CD4-positive, alpha-beta memory T cell (primary cell): ENCODE results near the gene ADIPOR2. TPM values are rescaled to one million over a fixed set of nuclear protein-coding genes. Genes with fewer than 3 reads are reported as not detected.

ENCODE experiments used
- CTCF ChIA-PET: fragments of 350-600 bp; sonication (Branson Sonifier 250); formaldehyde crosslinking; loops from one replicate; lab custom pipeline; 2021; ENCODE audit warnings: inconsistent platforms; ENCODE audit not compliant: partially characterized antibody; lab: Charles Lee
- POLR2A ChIA-PET: fragments of 350-600 bp; sonication (Branson Sonifier 250); formaldehyde crosslinking; loops from one replicate; lab custom pipeline; 2021; ENCODE audit not compliant: partially characterized antibody; lab: Charles Lee
- DNase-seq, 5 donors: peaks; one replicate each; pipeline versions ENCODE4 v3.0.0 to v3.0.0-alpha.2; 2020 to 2022; ENCODE audit warnings: mixed read lengths in 1 of 5
- H3K27ac ChIP-seq: one replicate; pipeline ENCODE4 v1.7.0; 2013; ENCODE audit warnings: low read depth, low read length
- H3K27me3 ChIP-seq: 2 replicates; pipeline ENCODE4 v1.7.0; 2013; ENCODE audit warnings: mild to moderate bottlenecking, low read length, moderate library complexity; ENCODE audit not compliant: insufficient read depth
- H3K36me3 ChIP-seq: 2 replicates; pipeline ENCODE4 v1.7.0; 2013; ENCODE audit warnings: mild to moderate bottlenecking, low read length, moderate library complexity; ENCODE audit not compliant: insufficient read depth
- H3K4me1 ChIP-seq: 2 replicates; pipeline ENCODE4 v1.7.0; 2013; ENCODE audit warnings: mild to moderate bottlenecking, low read length, moderate library complexity; ENCODE audit not compliant: insufficient read depth
- H3K4me3 ChIP-seq, 2 donors: one replicate each; pipeline ENCODE4 v1.7.0; 2013; ENCODE audit warnings: low read length in 2 of 2, mild to moderate bottlenecking in 1 of 2
- H3K9me3 ChIP-seq, 2 donors: one replicate each; pipeline ENCODE4 v1.7.0; 2013; ENCODE audit warnings: low read length in 2 of 2, control low read depth in 1 of 2; ENCODE audit not compliant: control insufficient read depth in 1 of 2
- H3K27ac Mint-ChIP-seq, 7 donors: one replicate each; pipeline ENCODE4 v1.8.0; 2020 to 2021; ENCODE audit warnings: mixed read lengths in 7 of 7, mild to moderate bottlenecking in 6 of 7, inconsistent platforms in 3 of 7, moderate library complexity in 3 of 7
- H3K27me3 Mint-ChIP-seq, 2 donors: one replicate each; pipeline ENCODE4 v1.8.0; 2020 to 2021; ENCODE audit warnings: mixed read lengths in 2 of 2
- H3K36me3 Mint-ChIP-seq, 2 donors: one replicate each; pipeline ENCODE4 v1.8.0; 2020 to 2021; ENCODE audit warnings: mixed read lengths in 2 of 2, inconsistent platforms in 1 of 2, mild to moderate bottlenecking in 1 of 2
- H3K4me1 Mint-ChIP-seq, 4 donors: one replicate each; pipeline ENCODE4 v1.8.0; 2020 to 2021; ENCODE audit warnings: mixed read lengths in 4 of 4, mild to moderate bottlenecking in 1 of 4
- H3K4me3 Mint-ChIP-seq, 8 donors: one replicate each; pipeline ENCODE4 v1.8.0; 2020 to 2021; ENCODE audit warnings: mixed read lengths in 8 of 8, mild to moderate bottlenecking in 7 of 8, moderate library complexity in 6 of 8, inconsistent platforms in 3 of 8
- H3K9me3 Mint-ChIP-seq, 8 donors: one replicate each; pipeline ENCODE4 v1.8.0; 2020 to 2021; ENCODE audit warnings: mixed read lengths in 8 of 8, mild to moderate bottlenecking in 5 of 8, inconsistent platforms in 3 of 8, moderate library complexity in 1 of 8
- intact Hi-C: fragments of 100-400 bp; cut with micrococcal nuclease; formaldehyde crosslinking; loops from one replicate; pipeline ENCODE4 v1.15.1; 2023
- polyA plus RNA-seq, 2 donors: library from polyadenylated mRNA; unstranded; fragments of 300-500 nt; fragmentation: Illumina TruSeq; gene quantifications; one replicate each; pipeline ENCODE4 v1.2.3, GENCODE V29; 2021
- total RNA-seq, 2 experiments: library from RNA; stranded (reverse); gene quantifications; one replicate each; pipeline ENCODE4 v1.2.3, GENCODE V29; 2021

Gene ADIPOR2
- total and polyA plus RNA-seq, 4 experiments from 2014 or later, result 1.8 to 36.2 (median 19.6) TPM

GRCh38 chr12:1740161-1740948 lies 49.5 kb downstream of the ADIPOR2 start:
- intact Hi-C loops, result no loop called here
- Mint-ChIP-seq H3K4me1 (peaks cover 23 to 47% (median 34%) of the 10 kb centered on the region in 4 donors), H3K36me3 (peaks cover 5 to 7% of the 10 kb centered on the region in 2 donors), H3K27me3 (no peaks in the 10 kb centered on the region), H3K4me3 (peak overlapping the region in 2 of 8 donors; percentile 2), H3K9me3 (no peaks in the 10 kb centered on the region), H3K27ac (peak overlapping the region in 4 of 7 donors; percentile 9 to 70 (median 35))
- H3K27me3 ChIP-seq, result no peaks in the 10 kb centered on the region
- H3K4me3 ChIP-seq, result no peak overlapping the region
- no peak for DNase-seq
- peaks cover 29% of the 10 kb centered on the region for H3K4me1 ChIP-seq
- no peak overlapping the region for H3K27ac ChIP-seq
- H3K36me3 ChIP-seq, result no peaks in the 10 kb centered on the region
- ChIA-PET CTCF (no interaction called here), POLR2A (no interaction called here)
- no peaks in the 10 kb centered on the region for H3K9me3 ChIP-seq

- Histone ChIP-seq H3K27ac (no peak overlapping the region), H3K9me3 (no peaks in the 10 kb centered on the region), H3K4me3 (no peak overlapping the region), H3K4me1 (peaks cover 29% of the 10 kb centered on the region), H3K27me3 (no peaks in the 10 kb centered on the region), H3K36me3 (no peaks in the 10 kb centered on the region)
- Mint-ChIP-seq H3K36me3 (peaks cover 14 to 15% of the 10 kb centered on the region in 2 donors), H3K27me3 (no peaks in the 10 kb centered on the region), H3K27ac (peak overlapping the region in 6 of 7 donors; percentile 6 to 71 (median 40)), H3K9me3 (peaks cover 0 to 6% (median 2%) of the 10 kb centered on the region in 8 donors), H3K4me3 (peak overlapping the region in 1 of 8 donors; percentile 12), H3K4me1 (peaks cover 22 to 46% (median 32%) of the 10 kb centered on the region in 4 donors)
- intact Hi-C loops, result no loop called here
- CTCF ChIA-PET, result no interaction called here
- DNase-seq, result no peak
- POLR2A ChIA-PET, result no interaction called here
These were observed 50.5 kb downstream of the ADIPOR2 start for GRCh38 chr12:1741154-1741949.

GRCh38 chr12:1744932-1745331 lies 54.1 kb downstream of the ADIPOR2 start:
- POLR2A ChIA-PET, result no interaction called here
- peaks cover 24% of the 10 kb centered on the region for H3K4me1 ChIP-seq
- H3K36me3 Mint-ChIP-seq, result peaks cover 31 to 38% of the 10 kb centered on the region in 2 donors
- no peak overlapping the region for H3K4me3 ChIP-seq
- peaks cover 0 to 6% of the 10 kb centered on the region in 2 donors for H3K9me3 ChIP-seq
- H3K27me3 ChIP-seq, result no peaks in the 10 kb centered on the region
- H3K27ac ChIP-seq, result no peak overlapping the region
- H3K4me1 Mint-ChIP-seq, result peaks cover 18 to 34% (median 24%) of the 10 kb centered on the region in 4 donors
- H3K27ac Mint-ChIP-seq, result no peak overlapping the region
- no peaks in the 10 kb centered on the region for H3K27me3 Mint-ChIP-seq
- H3K4me3 Mint-ChIP-seq, result no peak overlapping the region
- CTCF ChIA-PET, result no interaction called here
- DNase-seq, result no peak
- intact Hi-C loops, result no loop called here
- peaks cover 0 to 34% (median 20%) of the 10 kb centered on the region in 8 donors for H3K9me3 Mint-ChIP-seq
- H3K36me3 ChIP-seq, result no peaks in the 10 kb centered on the region

GRCh38 chr12:1747609-1748008 lies 56.7 kb downstream of the ADIPOR2 start:
- H3K27ac ChIP-seq, result no peak overlapping the region
- H3K4me3 ChIP-seq, result no peak overlapping the region
- H3K36me3 ChIP-seq, result no peaks in the 10 kb centered on the region
- intact Hi-C loops, result no loop called here
- ChIA-PET POLR2A (no interaction called here), CTCF (no interaction called here)
- peaks cover 32 to 38% of the 10 kb centered on the region in 2 donors for H3K36me3 Mint-ChIP-seq
- H3K27ac Mint-ChIP-seq, result peak overlapping the region in 1 of 7 donors; percentile 24
- H3K4me3 Mint-ChIP-seq, result no peak overlapping the region
- DNase-seq, result no peak
- peaks cover 0 to 34% (median 20%) of the 10 kb centered on the region in 8 donors for H3K9me3 Mint-ChIP-seq
- no peaks in the 10 kb centered on the region for H3K27me3 ChIP-seq
- H3K4me1 Mint-ChIP-seq, result peaks cover 6 to 23% (median 12%) of the 10 kb centered on the region in 4 donors
- H3K4me1 ChIP-seq, result no peaks in the 10 kb centered on the region
- no peaks in the 10 kb centered on the region for H3K27me3 Mint-ChIP-seq
- H3K9me3 ChIP-seq, result peaks cover 0 to 6% of the 10 kb centered on the region in 2 donors

GRCh38 chr12:1749019-1749418 lies 58.1 kb downstream of the ADIPOR2 start:
- no peaks in the 10 kb centered on the region for H3K27me3 ChIP-seq
- H3K9me3 Mint-ChIP-seq, result peaks cover 0 to 34% (median 20%) of the 10 kb centered on the region in 8 donors
- H3K27me3 Mint-ChIP-seq, result no peaks in the 10 kb centered on the region
- H3K4me3 Mint-ChIP-seq, result no peak overlapping the region
- no peaks in the 10 kb centered on the region for H3K4me1 ChIP-seq
- ChIA-PET POLR2A (no interaction called here), CTCF (interaction anchor here (1.7 kb wide), 1 partner anchor 41 kb away, joined by 4 read pairs; no protein-coding TSS in a partner anchor)
- no peak overlapping the region for H3K27ac ChIP-seq
- H3K27ac Mint-ChIP-seq, result no peak overlapping the region
- H3K36me3 Mint-ChIP-seq, result peaks cover 31 to 39% of the 10 kb centered on the region in 2 donors
- peaks cover 7 to 28% (median 17%) of the 10 kb centered on the region in 4 donors for H3K4me1 Mint-ChIP-seq
- H3K4me3 ChIP-seq, result no peak overlapping the region
- DNase-seq, result no peak
- peaks cover under 1% of the 10 kb centered on the region for H3K36me3 ChIP-seq
- intact Hi-C loops, result no loop called here
- peaks cover 0 to 6% of the 10 kb centered on the region in 2 donors for H3K9me3 ChIP-seq

- Mint-ChIP-seq H3K4me1 (peaks cover 7 to 28% (median 19%) of the 10 kb centered on the region in 4 donors), H3K4me3 (no peak overlapping the region), H3K27me3 (no peaks in the 10 kb centered on the region), H3K9me3 (peaks cover 0 to 34% (median 20%) of the 10 kb centered on the region in 8 donors), H3K27ac (no peak overlapping the region), H3K36me3 (peaks cover 36 to 44% of the 10 kb centered on the region in 2 donors)
- intact Hi-C loops, result no loop called here
- no peak overlapping the region for H3K4me3 ChIP-seq
- H3K36me3 ChIP-seq, result peaks cover 4% of the 10 kb centered on the region
- no peak for DNase-seq
- peaks cover 0 to 6% of the 10 kb centered on the region in 2 donors for H3K9me3 ChIP-seq
- ChIA-PET CTCF (interaction anchor here (1.7 kb wide), 1 partner anchor 40 kb away, joined by 4 read pairs; no protein-coding TSS in a partner anchor), POLR2A (no interaction called here)
- no peak overlapping the region for H3K27ac ChIP-seq
- no peaks in the 10 kb centered on the region for H3K27me3 ChIP-seq
- no peaks in the 10 kb centered on the region for H3K4me1 ChIP-seq
These were observed 59.4 kb downstream of the ADIPOR2 start for GRCh38 chr12:1750300-1750699.

- Mint-ChIP-seq H3K36me3 (peaks cover 50 to 52% of the 10 kb centered on the region in 2 donors), H3K4me1 (peaks cover 3 to 10% (median 6%) of the 10 kb centered on the region in 4 donors), H3K27me3 (no peaks in the 10 kb centered on the region), H3K4me3 (no peak overlapping the region), H3K9me3 (no peaks in the 10 kb centered on the region), H3K27ac (peak overlapping the region in 1 of 7 donors; percentile 15)
- Histone ChIP-seq H3K27me3 (no peaks in the 10 kb centered on the region), H3K36me3 (peaks cover 13% of the 10 kb centered on the region), H3K9me3 (no peaks in the 10 kb centered on the region), H3K4me3 (no peak overlapping the region), H3K4me1 (no peaks in the 10 kb centered on the region), H3K27ac (no peak overlapping the region)
- intact Hi-C loops, result no loop called here
- CTCF ChIA-PET, result no interaction called here
- POLR2A ChIA-PET, result no interaction called here
- no peak for DNase-seq
These were observed 67.5 kb downstream of the ADIPOR2 start for GRCh38 chr12:1758376-1758775.
